ENCODE measurements around the gene CYP2C18.
"Not testable (repeated sequence)": the region's sequence is repeated elsewhere in the genome, so short reads cannot be mapped to it uniquely, and the experiment has no call there.

CYP2C18 gene

DNA sequence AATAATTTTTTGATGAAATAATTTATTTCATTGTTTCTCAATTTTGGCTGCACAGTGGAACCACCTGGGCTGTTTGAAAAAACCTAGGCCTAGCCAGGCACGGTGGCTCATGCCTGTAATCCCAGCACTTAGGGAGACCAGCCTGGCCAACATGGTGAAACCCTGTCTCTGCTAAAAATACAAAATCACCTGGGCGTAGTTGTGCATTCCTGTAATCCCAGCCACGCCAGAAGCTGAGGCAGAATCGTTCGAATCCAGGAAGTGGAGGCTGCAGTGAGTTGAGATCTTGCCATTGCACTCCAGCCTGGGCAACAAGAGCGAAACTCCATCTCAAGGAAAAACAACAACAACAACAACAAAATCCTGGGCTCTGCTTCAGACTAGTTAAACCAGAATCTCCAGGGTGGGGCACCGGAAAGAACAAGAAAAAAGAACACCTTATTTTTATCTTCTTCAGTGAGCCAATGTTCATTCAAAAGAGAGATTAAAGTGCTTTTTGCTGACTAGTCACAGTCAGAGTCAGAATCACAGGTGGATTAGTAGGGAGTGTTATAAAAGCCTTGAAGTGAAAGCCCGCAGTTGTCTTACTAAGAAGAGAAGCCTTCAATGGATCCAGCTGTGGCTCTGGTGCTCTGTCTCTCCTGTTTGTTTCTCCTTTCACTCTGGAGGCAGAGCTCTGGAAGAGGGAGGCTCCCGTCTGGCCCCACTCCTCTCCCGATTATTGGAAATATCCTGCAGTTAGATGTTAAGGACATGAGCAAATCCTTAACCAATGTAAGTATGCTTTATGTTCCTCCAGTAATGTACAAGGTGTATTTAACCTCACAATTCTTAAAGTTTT lies at the start of gene CYP2C18:
CYP2C18 (plus strand) TSS at position 516 of the 841 bp plus-strand sequence; CDS start at position 607, 91 bp downstream.
- no peak for DNase-seq (ENCODE audit: low read depth)

DNA sequence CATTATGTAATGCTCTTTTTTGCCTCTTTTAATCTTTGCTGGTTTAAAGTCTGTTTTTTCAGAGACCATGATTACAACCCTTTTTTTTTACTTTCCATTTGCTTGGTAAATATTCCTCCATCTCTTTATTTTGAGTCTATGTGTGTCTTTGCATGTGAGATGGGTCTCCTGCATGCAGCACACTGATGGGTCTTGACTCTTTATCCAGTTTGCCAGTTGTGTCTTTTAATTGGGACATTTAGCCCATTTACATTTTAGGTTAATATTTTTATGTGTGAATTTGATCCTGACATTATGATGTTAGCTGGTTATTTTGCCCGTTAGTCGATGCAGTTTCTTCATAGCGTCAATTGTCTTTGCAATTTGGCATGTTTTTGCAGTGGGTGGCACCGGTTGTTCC lies 45.4 kb upstream of the CYP2C18 start:
- not testable (repeated sequence) for DNase-seq (ENCODE audit: low read depth)

DNA sequence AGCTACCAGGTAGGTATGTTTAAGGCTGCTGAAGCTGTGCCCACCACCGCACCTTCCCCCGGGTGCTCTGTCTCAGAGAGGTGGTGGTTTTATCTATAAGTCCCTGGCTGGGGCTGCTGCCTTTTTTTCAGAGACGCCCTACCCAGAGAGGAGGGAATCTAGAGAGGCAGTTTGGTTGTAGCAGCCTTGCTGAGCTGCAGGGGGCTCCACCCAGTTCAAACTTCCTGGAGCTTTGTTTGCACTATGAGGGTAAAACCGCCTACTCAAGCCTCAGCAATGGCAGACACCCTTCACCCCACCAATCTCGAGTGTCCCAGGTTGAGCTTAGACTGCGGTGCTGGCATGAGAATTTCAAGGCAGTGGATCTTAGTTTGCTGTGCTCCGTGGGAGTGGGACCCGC lies 43.6 kb upstream of the CYP2C18 start:
- DNase-seq (ENCODE audit: low read depth) = no peak

DNA sequence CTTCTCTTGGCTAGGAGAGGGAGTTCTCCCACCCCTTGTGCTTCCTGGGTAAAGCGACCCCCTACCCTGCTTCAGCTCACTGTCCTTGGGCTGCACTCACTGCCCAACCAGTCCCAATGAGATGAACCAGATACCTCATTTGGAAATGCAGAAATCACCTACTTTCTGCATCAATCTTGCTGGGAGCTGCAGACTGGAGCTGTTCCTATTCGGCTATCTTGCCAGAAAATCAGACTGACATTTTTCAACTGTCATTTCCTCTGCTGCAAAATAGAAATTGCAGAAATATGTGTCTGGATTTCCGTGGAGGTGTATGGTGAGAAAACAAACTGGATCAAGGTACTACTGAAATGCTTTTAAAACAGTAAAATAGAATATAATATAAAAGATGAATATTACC lies 43.0 kb upstream of the CYP2C18 start:
- DNase-seq (ENCODE audit: low read depth) = no peak

DNA sequence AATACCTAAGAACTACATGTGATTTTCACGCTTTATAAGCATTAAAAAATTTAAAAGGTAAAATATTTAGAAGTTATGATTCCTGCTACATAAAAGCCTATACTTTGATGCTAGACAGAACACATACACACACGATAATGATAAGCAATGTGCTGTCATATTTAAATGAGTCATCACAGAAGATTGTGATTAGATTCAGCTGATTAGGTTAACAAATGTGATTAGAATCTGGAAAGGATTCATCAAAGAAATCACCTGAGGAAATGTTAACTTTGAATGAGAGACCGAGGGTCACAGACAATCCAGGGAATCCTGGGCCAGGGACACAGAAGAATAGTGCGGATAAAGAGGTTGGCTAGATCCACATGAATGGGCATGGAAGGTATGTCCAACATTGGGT lies 42.0 kb upstream of the CYP2C18 start:
- no peak for DNase-seq (ENCODE audit: low read depth)

DNA sequence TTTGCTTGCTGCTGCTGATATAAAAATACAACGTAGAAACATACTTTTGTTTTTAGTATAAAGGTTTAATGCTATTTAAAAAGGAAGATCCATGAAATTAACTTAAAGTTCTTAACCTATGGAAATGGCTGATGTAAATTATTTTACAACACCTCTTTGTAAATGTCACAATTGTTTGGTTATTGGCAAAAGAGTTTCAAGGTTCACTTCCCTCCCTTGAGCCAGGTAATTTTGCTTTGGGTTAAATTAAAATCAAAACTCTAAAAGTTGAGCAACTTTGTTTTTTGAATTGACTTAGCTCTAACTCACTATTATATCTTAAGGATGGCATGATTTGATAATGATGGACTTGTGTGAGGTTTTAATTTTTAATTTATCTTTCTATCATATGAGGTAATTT lies 39.2 kb upstream of the CYP2C18 start:
- no peak for DNase-seq (ENCODE audit: low read depth)

DNA sequence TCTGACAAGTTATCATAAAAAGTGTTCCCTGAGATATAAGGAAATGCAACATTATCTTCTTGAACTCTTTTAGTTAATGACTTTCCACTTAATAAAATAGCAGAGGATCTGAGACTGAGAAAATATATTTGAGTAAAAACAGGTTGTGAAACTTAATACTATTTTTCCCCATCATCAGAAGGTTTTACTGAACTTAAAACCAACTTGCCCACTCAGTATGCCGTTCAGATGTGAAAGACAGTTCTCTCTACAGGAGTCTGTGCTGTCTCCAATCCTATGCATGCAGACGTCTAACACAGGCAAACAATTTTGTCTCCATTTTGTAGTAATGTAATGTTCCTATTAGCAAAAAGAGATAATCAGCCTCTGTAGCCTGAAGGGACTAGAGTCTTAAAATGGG lies 38.2 kb upstream of the CYP2C18 start:
- DNase-seq (ENCODE audit: low read depth) = no peak

DNA sequence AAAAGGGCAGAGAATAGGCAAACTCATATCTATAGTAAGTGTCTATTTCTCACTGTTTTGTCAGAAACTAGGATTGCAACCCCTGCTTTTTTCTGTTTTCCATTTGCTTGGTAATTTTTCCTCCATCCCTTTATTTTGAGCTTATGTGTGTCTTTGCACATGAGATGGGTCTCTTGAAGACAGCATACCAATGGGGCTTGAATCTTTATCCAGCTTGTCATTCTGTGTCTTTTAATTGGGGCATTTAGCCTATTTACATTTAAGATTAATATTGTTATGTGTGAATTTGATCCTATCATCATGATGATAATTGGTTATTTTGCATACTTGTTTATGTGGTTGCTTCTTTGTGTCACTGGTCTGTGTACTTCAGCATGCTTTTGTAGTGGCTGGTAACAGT lies 28.3 kb upstream of the CYP2C18 start:
- DNase-seq (ENCODE audit: low read depth) = not testable (repeated sequence)

DNA sequence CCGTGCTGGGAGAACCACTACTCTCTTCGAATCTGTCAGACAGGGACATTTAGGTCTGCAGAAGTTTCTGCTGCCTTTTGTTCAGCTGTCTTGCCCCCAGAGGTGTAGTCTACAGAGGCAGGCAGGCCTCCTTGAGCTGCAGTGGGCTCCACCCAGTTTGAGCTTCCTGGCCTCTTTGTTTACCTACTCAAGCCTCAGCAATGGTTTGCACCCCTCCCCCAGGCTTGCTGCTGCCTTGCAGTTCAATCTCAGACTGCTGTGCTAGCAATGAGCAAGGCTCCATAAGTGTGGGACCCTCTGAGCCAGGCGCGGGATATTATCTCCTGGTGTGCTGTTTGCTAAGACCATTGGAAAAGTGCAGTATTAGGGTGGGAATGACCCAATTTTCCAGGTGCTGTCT lies 20.5 kb upstream of the CYP2C18 start:
- DNase-seq (ENCODE audit: low read depth) = not testable (repeated sequence)

DNA sequence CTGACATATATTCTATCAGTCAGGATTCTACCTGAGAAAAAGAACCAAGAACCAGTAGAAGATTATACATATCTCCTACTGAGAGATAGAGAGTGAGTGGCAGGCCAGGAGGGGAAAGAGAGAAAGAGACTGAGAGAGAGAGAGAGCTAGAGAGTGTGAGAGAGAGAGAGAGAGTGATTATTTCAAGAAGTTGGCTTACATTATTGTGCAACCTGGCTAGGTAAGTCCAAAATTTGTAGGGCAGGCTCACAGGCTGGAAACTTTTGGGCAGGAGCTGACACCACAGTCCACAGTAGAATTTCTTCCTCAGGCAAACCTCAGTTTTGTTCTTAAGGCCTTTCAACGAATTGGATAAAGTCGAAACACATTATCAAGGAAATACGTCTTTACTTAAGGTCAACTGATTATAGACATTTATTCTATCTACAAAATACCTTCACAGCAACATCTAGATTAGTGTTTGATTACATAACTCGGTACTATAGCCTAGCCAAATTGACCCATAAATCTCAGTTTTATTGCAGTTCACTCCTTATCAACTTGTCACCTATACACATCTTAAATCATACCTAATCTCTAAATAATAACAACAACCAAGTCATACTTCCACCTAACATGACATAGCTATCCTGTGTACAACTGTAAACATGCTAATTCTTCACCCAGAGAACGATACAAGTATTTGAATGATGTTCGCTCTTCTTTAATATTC lies 17.0 kb upstream of the CYP2C18 start:
- DNase-seq (ENCODE audit: low read depth) = no peak

DNA sequence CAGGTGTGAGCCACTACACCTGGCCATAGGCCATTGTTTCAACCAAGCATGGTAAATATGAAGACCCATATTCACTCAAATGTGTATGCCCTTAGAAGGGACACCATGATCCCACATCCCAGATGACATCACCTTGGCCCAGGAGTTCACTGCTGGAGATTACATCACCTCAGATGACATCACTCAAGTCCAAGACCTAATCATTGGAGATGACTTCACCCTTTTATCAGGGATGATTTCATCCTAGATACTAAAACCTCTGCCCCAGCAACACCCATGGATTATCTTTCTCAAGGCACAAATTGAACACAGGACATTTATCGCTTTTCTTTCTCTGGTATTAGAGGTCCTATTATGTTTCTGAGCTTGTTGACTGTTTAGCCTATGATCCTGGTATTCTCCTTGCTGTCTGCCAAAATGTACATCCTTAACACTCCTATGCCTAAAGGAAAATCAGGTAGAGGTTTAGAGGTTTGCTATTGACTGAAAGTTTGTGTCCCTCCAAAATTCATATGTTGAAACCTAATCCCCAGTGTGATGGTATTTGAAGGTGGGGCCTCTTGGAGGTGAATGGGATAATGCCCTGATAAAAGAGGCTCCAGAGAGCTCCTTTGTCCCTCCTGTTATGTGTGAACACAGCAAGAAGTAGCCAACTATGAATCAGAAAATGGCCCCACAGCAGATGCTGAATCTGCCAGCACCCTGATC lies 9.8 kb upstream of the CYP2C18 start:
- no peak for DNase-seq (ENCODE audit: low read depth)

DNA sequence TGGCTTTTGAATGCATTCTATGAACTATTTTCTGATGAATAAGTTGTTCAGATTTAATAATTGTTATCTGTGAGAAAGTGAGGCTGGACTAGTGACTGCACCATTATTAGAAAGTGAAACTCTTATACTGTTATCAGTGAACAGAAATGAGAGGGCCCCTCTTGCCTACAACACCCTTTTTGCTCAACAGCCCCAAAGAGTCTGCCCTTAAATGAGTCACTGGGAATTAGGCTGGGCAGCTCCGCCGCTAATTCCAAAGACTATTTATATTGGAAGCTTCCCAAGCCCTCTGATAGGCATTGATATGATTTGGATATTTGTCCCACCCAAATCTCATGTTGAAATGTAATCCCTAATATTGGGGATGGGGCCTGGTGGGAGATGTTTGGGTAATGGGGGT lies 7.0 kb upstream of the CYP2C18 start:
- no peak for DNase-seq (ENCODE audit: low read depth)

DNA sequence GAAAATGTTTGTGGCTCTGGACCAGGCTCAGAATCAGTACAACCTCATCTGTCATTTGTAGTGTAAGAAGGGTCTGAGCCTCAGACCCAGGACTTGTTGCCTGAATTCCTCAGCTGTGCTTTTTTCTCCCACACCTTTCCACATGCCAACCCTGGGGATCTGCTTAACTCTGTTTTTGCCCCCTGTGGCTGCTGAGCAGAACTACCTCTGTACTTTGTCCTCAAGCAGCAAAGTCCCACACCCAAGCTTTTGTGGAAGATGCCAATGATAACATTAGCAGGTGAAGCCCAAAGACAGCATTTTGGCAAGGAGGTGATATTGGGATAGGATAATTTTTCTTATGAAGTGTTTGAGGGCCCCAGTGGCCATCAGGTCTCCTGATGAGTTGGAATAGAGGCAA lies 5.8 kb upstream of the CYP2C18 start:
- no peak for DNase-seq (ENCODE audit: low read depth)

DNA sequence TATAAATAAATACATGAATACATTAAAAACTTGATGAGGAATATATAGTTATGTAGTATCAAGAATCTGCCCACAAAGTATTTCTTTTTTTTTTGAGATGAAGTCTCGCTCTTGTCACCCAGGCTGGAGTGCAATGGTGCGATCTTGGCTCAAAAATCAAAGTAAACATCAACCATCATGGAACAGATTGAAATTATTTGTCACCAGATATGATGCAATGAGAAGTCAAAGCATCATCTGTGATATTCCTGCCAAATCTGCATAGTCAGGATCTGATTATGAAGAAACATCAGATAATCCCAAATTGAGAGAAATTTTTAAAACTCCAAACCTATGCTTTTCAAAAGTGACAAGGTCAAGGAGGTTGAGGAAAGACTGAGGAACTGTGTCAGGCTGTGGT lies 5.1 kb upstream of the CYP2C18 start:
- DNase-seq (ENCODE audit: low read depth) = no peak

DNA sequence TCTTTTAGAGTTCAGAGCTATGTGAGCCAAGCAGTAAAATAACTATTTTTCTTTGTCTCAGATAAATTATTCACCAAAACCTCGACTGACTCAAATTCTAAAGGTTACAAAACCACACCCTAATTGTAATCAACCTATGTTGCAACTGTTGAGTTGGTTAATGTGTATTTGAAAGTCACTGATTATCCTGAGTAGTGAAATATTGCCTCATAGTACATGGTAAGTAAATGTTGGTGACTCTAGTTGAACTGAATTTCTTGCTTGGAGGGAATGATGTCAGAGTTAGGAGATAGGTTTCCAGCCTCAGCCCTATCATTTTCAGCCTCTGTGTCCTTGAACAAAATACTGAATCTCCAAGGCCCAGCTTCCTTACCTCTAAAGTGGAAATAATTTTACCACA lies 3.0 kb upstream of the CYP2C18 start:
- DNase-seq (ENCODE audit: low read depth) = no peak

DNA sequence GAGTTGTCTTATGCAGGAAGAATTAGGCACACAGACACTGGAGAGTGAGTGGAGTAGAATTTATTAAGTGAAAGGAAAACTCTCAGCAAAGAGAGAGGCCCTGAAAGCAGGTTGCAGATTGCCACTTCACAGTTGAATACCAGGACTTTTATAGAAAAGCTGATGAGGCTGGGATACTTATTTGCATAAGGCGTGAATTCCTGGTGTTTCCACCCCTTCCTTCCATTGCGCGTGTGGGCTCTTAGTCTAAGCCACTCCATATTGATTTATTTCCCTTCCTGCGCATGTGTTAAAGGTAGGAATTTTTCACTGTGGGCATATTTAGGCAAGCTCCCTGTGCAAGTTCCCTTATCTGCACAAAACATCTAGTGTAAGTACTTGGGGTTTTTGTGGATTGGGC lies 893 bp upstream of the CYP2C18 start:
- not testable (repeated sequence) for DNase-seq (ENCODE audit: low read depth)

DNA sequence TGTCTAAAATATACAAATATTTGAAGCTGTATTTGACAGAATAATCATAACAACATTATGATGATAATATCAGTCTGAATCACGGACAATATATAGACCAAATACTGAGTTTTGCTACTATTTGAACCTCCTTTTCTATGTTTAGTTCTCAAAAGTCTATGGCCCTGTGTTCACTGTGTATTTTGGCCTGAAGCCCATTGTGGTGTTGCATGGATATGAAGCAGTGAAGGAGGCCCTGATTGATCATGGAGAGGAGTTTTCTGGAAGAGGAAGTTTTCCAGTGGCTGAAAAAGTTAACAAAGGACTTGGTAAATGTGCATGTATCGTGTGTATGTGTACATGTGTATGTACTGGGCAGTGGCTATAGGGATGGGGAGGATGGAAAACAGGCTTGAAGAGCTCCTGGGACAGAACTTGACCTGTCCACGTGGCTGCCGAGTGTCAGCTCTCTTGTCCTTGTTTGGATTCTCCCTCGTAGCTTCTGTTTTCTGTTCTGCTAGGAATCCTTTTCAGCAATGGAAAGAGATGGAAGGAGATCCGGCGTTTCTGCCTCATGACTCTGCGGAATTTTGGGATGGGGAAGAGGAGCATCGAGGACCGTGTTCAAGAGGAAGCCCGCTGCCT lies 4.2 kb downstream of the CYP2C18 start:
- DNase-seq (ENCODE audit: low read depth) = no peak

DNA sequence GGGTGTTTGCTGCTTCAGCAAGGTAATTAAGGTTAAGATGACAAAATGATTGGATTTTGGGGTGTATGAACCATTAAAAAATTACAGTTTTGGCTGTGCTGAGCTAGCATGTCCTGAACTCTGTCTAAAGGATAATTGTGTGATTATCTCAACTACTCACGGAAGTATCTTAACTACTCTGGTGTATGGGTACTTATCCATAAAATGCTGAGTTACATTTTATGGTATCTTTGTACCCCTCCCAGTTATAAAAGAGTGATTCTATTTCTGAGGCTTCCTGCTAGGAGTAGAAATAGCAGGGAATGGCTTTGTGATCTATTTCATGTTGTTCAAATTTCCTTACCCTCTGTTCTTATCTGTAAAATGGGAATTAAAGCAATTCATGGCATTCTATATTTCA lies 22.6 kb downstream of the CYP2C18 start:
- DNase-seq (ENCODE audit: low read depth) = no peak

DNA sequence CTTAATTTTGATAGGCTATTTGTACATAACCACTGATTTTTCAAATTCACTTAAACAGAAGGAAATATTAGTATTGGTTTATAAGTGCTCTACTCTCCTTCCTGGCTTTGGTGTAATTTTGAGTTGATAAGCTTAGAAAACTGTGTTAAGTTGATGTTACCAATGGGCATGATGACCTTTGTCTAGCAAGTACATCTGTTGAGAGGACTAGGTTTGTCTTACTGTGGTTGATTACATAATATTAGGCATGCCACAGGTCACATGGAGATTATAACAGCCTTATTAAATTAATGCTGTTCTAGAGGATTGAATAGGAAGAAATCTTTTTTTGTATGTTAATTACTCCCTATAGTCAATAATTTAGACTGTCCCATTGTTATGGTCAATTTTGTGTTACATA lies 27.0 kb downstream of the CYP2C18 start:
- DNase-seq (ENCODE audit: low read depth) = no peak

DNA sequence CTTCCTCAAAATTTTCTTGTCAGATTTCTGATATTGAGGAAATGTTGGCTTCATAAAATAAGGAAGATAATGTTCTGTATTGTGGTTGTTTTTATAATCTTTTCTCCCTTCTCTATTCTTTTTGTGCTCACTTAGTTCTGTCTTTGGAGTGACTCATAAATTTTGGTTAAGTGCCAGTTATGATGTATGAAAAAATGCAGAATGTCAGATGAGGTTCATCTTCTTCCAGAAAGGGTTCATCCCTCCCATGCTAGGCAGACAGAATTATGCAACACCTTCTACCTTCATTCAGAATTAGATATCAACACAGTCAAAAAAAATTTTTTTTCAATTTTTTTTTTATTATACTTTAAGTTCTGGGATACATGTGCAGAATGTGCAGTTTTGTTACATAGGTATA lies 42.3 kb downstream of the CYP2C18 start:
- DNase-seq (ENCODE audit: low read depth) = peak; percentile 1

DNA sequence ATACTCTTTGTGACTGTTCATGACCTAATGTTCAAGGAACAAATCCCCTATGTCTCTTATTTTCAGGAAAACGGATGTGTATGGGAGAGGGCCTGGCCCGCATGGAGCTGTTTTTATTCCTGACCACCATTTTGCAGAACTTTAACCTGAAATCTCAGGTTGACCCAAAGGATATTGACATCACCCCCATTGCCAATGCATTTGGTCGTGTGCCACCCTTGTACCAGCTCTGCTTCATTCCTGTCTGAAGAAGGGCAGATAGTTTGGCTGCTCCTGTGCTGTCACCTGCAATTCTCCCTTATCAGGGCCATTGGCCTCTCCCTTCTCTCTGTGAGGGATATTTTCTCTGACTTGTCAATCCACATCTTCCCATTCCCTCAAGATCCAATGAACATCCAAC lies 51.7 kb downstream of the CYP2C18 start:
- DNase-seq (ENCODE audit: low read depth) = no peak

DNA sequence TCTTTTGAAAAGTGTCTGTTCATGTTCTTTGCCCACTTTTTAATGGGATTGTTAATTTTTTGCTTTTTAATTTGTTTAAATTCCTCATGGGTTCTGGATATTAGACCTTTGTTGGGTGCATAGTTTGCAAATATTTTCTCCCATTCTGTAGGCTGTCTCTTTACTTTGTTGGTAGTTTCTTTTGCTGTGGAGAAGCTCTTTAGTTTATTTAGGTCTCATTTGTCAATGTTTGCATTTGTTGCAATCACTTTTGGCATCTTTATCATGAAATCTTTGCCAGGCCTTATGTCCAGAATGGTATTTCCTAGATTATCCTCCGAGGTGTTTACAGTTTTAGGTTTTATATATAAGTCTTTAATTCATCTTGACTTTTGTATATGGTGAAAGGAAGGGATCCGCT lies 55.1 kb downstream of the CYP2C18 start:
- no peak for DNase-seq (ENCODE audit: low read depth)

DNA sequence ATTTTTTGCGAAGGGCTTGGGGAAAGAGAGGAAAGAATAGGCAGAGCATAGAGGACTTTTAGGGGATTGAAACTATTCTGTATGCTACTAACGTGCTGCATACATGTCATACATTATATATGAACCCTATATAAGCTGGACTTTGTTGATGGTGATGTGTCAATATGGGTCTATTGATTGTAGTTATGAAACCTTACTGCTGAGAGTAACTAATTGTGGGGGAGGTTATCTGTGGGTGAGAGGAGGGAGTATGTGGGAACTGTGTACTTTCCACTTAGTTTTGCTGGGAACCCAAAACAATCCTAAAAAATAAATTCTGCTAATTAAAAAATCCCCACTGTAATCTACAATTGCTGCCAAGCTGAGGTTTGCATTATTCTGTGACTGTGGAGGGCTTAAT lies 63.6 kb downstream of the CYP2C18 start:
- no peak for DNase-seq (ENCODE audit: low read depth)
